IPS-11a (cell line): ENCODE data around the gene SCAPER.

Experiments
- H3K4me3 ChIP-seq: one replicate; pipeline ENCODE4 v1.5.1; 2013; ENCODE audit warnings: low read depth, low read length, control low read depth

The SCAPER gene

DNA sequence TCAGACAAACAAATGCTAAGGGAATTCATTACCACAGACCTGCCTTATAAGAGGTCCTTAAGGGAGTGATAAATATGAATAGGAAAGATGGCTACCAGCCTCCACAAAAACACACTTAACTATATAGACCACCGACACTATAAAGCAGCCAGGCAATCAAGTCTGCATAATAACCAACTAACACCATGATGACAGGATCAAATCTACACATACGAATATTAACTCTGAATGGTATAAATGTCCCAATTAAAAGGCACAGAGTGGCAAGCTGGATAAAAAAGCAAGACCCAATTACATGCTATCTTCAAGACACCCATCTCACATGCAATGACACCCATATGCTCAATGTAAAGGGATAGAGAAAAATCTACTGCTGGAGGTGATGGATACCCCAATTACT lies 221.1 kb downstream of the SCAPER start:
- no peak overlapping the region for H3K4me3 ChIP-seq

DNA sequence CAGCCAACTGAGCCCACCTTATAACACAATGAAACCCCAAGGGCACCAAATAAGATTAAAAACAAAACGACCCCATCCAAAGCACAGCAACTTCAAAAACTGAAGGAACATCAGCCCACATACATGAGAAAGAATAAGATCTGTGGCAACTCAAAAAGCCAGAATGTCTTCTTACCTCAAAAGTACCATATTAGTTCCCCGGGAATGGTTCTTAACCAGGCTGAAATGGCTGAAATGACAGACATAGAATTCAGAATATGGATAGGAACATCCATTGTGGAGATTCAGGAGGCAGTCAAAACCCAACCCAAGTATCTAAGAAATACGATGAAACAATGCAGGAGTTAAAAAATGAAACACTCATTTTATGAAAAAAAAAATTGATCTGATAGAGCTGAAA lies 222.3 kb downstream of the SCAPER start:
- no peak overlapping the region for H3K4me3 ChIP-seq

DNA sequence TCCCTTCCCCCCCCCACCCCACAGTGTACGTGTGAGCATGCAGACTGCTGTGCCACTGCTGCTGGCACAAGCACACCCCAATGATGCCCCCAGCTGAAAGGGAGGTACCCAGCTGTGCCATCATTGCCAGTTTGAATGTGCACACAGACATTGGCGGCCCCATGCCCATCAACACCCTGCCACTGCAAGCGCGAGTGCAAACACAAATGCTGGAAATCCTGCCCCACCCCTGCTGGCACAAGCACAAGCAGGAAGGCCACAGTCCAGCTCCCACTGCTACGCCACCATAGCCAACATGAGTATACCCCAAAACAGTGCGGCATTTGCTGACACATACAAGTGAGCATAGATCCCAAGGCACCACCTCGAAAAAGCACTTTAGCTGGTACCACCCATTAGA lies 222.9 kb downstream of the SCAPER start:
- H3K4me3 ChIP-seq, result no peak overlapping the region

DNA sequence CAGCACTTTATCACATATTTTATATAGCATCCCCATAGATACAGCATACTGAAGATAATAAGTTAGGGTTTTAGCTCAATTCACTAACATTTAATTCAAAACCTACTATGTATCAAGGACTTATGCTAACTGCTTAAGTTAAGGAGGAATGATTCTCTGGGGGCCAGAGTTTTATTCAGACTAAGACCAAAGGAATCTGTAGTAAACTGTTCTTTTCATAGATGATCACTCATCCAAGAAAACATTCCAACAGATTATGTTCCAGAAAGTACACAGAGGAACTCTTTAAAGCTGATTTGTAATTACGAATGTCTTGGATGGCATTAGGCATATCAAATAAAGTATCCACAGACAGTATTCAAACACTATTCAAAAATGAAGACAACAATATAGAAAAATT lies 226.4 kb downstream of the SCAPER start:
- H3K4me3 ChIP-seq, result no peak overlapping the region

DNA sequence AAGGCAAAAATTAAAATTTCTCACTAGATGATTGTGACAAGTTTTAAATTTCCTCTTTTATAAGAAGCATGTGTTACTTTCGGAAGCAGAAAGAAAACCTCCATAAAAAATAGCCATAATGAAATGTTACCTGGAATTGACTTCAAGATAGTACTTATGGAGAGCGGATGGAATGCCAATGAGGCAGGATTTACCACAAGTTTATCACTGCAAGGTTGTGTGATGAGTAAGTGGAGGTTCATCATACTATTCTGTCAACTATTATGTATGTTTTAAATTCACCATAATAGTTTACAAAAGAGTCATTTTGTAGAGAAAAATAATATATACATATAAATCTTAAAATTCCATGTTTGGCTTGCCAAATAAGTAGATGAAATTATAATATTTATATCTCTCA lies 230.3 kb downstream of the SCAPER start:
- no peak overlapping the region for H3K4me3 ChIP-seq

DNA sequence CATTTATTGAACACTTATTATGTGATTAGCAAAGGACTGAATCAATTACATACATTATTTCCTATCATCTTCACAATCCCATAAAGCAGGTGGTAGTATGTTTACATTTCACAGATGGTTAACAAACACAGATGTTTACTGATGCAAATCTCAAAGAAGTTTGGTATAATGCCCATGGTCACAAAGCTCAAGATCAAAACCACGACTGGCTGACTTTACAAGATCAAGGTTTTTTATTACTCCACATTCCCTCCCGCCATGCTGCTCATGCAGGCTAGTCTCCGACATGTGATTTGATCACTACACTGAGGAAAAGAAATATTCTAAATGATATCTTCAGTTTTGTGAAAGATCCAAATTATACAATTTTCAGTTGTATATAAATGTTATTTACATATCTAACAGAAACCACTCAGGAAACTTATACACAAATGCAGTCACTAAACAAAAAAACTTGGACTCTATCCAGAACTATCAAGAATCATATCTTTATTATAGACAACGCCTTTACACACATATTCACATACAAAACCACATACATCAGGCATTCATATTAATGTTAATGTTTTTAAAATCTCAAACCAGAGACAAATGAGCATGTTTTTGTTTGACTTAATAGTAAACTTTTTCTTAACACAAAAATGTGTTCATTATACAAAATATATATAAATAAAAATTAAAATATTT lies 235.5 kb downstream of the SCAPER start:
- H3K4me3 ChIP-seq, result no peak overlapping the region

DNA sequence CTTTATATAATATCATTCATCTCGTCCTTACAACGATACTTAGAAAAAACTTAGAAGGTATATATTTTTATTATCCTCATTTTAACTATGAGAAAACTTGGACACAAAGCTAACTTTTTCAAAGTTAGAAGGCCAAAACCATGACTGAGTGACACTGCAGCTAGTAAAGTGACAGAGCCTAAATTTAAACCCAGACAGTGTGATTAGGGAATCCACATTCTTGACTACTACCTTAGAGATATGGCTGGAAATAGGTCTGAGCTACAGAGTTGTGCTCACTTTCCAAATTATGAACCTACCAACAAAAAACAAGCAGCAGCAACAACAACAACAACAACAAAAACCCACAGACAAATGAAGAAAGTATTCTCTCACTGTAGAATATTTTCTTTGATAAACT lies 236.2 kb downstream of the SCAPER start:
- no peak overlapping the region for H3K4me3 ChIP-seq

DNA sequence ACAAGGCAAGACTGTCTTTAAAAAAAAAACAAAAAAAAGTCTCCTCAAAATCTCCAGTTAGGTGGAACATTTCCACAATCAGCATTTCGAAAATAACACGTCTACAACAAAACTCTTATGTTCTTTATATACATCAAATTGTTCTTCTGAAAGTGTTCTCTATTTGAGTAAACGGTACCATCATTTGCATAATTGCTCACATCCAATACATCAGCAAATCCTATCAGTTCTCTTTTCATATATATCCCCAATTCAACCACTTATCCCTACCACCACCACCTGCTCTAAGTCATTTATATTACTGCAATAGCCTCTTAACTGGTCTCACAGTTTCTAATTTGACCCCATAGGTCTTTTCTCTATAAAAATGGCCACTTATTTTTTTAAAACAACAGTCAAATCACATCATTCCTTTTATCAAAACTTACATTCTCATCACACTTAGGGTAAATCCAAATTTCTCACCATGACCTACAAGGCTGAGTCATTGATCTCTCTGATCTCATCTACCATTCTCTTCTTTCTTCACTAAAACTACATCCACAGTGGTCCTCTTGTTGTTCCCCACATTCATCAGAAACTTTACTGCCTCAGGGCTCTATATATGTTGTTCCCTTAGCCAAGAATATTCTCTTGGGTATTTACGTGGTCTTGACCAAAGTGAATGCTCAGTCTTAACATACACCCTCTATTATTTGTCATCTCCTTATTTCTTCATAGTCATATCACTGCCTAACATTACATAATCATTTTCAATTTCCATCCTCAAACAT lies 237.0 kb downstream of the SCAPER start:
- no peak overlapping the region for H3K4me3 ChIP-seq

DNA sequence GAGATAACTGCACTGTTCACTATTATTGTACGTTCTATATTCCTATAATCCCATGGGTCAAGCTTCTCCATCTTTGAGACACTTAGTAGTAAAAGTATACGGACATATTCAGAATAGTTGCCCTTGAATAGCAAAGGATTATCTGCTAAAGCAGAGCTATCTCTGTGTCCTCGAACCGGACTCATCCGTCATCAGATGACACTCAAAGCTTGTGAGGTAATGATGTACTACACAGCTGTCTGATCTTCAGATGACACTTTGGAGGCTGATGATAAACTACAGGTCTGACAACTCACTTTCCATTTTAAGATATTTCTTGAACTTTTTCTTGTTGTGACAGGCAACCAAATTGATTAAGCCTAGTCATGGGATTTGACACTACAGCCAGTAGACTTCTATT lies 240.2 kb downstream of the SCAPER start:
- no peak overlapping the region for H3K4me3 ChIP-seq

DNA sequence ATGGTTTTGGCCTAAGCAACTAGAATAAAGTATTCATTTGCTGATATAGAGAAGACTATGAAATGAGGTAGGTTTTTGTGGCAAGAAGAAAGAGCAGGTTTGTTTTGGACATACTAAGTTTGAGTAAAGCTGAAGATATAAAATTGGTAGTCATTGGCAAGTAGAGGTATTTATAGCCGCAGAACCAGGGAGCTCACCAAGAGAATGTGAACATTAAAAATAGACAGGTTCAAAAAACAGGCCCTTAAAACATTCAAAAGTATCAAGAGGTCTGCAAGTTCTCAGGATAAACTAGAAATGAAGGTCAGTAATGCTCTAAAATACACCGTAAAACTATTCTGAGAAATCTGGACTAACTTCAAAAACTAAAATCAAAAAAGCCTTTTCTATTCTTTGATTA lies 240.7 kb downstream of the SCAPER start:
- no peak overlapping the region for H3K4me3 ChIP-seq

DNA sequence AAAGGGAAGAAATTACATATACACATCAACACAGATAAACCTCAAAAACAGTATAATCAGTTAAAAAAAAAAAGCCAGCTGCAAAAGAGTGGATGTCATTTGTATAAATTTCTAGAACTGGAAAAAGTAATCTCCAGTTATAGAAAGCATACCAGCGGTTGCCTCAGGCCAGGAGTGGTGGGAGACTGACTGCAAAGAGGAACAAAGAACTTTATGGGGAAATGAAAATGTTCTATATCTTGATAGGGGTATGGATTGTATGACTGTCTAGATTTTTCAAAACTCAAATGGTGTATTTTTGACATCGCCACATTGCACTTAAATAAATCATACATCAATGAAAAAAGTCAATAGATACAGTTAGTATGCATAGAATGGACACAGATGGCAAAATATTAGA lies 241.6 kb downstream of the SCAPER start:
- H3K4me3 ChIP-seq, result no peak overlapping the region

DNA sequence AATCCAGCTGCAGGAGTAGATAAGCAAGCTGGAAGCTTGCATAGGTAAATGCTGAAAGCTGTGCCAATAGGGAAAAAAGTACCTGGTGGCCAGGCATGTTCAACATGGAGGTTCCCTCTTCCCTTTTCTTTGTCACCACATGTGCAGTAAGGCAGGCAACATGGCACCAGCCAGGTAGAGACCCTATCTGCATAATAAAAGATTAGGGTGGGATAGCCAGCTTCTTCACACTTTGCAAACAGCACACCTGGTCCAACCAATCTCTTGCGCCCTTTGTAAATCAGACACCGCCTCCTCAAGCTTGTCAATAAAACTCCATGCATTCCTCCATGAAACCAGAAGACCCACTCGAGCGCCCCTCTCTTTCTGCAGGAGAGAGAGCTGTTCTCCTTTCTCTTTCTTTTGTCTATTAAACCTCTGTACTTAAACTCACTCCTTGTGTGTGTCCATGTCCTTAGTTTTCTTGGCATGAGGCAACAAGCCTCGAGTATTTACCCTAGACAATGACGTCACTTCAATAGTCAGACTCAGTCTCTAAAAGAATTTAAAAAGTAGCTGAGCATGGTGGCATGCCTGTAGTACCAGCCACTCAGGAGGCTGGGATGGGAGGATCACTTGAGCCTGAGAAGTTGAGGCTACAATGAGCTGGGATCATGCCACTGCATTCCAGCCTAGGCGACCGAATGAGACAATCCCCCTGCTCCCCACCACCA lies 256.3 kb downstream of the SCAPER start:
- no peak overlapping the region for H3K4me3 ChIP-seq

DNA sequence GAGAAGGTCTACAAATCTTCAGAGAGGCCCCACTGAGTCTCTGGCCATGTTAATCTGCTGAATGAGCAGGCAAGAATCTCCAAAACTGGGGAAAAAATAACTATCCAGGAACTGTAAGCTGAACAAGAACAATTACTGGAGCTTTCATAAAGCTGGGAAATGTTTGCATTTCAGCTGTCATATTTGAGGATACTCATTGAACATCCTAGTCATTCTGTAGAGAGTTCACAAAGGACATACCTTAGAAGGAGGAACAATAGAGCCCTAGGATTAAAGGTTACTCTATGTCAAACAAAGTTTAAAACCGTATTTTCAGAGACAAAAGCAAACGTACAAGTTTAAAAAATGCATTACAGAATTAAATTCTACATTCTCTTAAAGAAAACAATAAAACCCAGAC lies 257.5 kb downstream of the SCAPER start:
- H3K4me3 ChIP-seq, result no peak overlapping the region

DNA sequence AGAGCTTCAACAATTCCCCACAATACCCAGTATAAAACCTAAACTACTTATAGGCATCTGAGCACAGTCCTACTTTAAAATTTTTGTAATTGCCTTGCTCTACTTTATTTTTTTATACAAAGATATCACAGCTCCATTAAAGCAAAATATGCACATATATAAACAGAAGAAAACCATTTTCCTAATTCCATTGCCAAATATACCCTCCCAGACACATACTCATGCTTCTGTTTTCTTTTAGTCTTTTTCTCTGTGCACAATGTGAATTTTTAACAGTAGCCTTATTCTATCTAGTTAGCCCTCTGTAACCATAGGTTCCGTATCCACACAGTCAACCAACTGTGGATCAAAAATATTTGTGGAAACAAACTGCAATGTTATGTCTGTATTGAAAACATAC lies 260.5 kb downstream of the SCAPER start:
- no peak overlapping the region for H3K4me3 ChIP-seq

DNA sequence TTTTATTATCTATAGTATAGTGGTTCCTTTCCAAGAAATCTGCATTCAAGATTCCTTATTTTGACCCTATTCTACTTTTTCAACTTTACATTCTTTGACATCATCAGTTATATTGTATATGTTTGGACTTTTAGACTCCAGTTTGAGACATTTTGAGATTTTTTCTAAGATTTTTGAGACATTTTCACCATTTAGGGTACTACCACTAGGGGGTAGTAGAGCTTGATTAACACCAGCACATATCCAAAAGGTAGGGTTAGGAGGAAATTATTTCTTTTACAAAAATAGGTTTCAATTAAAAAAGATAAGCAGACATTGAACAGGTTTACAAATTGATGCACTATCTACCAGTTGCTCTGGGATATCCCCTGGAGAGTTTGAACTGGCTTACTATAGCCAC lies 262.5 kb downstream of the SCAPER start:
- H3K4me3 ChIP-seq, result no peak overlapping the region

DNA sequence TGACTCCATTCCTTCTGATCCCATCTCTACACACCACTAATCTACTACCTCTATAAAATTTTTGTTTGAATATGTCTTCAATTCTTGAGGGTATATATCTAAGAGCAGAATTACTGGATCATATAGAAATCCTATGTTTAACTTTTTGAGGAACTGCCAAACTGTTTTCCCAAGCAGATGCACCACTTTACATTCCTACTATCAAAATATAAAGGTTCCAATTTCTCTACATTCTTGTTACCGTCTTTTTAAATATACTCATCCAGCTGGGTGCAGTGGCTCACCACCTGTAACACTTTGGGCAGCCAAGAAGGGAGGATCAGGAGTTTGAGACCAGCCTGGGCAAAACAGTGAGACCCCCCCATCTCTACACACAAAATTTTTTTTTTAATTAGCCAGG lies 268.0 kb downstream of the SCAPER start:
- H3K4me3 ChIP-seq, result no peak overlapping the region

DNA sequence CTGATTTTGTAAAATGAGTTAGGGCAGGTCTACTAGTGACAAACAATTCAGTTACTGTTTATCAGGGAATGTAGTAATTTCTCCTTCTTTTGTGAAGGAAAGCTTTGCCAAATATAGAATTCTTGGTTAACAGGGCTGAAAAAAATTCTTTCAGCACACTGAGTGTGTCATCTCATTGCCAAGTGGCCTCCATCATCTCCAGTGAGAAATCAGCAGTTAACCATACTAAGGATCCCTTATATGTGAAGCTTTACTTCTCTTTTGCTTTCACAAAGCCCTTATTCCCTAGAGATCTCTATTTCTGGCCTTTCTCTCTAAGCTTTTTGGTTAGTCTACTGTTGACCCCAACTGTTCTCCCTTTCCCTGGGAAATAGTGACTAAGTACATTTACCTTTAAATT lies 269.1 kb downstream of the SCAPER start:
- H3K4me3 ChIP-seq, result no peak overlapping the region

DNA sequence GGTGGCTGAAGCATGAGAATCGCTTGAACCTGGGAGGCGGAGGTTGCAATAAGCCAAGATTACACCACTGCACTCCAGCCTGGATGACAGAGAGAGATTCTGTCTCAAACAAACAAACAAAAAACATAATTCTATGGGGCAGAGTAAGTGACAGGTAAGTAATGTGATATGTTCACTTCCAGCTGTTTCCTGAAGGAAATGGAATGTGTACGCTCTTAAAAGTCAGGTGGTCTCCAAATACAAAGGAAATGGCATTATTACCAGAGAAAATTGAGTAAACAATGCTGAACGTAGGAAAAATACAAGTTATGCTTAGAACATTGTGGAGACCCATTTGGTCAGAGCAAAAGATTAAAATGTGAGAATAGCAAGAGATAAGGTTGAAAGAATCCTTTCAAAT lies 278.5 kb downstream of the SCAPER start:
- H3K4me3 ChIP-seq, result no peak overlapping the region

DNA sequence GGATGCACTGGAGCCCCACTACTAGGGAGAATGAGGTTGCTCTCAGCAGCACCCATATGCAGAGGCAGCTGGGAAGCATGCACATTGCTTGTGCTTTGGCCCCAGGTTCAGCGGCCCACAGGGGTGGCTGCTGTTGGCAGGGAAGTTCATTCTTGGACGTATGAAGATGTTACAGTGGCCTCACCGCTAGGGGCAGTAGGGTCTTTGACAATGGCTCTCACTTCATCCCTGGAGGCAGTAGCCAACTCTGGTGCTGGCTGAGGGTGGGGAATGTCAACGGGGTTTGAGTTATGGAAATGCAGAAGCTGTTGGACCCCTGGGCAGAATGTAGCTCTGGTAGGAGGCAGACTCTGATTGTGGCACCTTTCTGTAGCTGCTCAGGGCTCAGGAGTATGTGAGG lies 279.9 kb downstream of the SCAPER start:
- no peak overlapping the region for H3K4me3 ChIP-seq

DNA sequence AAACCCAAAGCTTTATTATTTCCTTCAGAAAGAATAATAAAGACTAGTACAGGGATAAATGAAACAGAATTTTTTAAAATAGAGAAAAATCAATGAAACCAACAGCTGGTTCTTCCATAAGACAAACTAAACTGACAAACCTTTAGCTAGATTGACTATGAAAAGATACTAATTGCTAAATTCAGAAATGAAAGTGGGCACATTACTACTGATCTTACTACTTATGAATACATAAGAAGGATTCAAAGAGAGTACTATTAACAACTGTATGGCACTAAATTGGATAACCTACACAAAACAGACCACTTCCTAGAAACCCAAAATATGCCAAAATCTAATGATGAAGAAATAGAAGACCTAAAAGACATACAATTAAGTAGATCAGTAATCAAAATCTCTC lies 290.4 kb downstream of the SCAPER start:
- H3K4me3 ChIP-seq, result no peak overlapping the region

DNA sequence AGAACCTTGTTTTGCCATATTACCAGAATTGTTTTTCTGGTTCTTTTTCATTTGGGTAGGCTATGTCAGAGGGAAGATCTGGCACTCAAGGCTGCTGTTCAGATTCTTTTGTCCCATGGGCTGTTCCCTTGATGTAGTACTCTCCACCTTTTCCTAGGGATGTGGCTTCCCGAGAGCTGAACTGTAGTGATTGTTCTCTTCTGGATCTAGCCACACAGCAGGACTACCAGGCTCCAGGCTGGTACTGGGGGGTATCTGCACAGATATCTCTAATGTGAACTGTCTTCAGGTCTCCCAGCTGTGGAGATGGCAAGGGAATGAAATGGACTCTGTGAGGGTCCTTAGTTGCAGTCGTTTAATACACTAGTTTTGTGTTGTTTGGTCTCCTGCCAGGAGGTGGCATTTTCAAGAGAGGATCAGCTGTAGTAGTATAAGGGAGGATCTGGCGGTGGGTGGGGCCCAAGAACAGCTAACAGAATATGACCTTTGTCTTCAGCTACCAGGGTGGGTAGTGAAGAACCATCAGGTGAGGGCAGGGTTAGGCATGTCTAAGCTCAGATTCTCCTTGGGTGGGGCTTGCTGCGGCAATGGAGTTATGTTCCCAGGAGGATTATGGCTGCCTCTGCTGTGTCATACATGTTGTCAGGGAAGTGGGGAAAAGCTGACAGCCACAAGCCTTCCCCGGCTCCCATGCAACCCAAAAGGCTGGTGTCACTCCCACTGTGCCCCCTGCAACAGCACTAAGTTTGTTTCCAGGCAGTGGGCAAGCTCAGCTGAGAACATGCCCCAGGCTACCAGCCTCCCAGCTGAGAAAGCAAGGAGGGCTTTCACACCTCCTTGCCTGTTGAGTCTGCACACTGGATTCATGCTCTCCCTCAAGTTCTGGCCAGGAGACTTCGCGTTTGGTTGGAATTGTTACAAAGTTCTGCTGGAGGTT lies 316.1 kb downstream of the SCAPER start:
- no peak overlapping the region for H3K4me3 ChIP-seq
